GM10266 (cell line): ENCODE results near the gene POLR2A.
A peak's percentile ranks its signal among the peaks of the same experiment; 100 is the strongest.

Experiments used
- DNase-seq: peaks from one replicate; pipeline ENCODE4 v3.0.0; 2012; ENCODE audit errors: extremely low spot score
- CTCF ChIP-seq: IDR thresholded peaks from 2 replicates; pipeline ENCODE4 v1.5.1; 2012; ENCODE audit warnings: mild to moderate bottlenecking, low read depth; ENCODE audit not compliant: control insufficient read depth, insufficient read depth; ENCODE audit errors: missing control alignments

The POLR2A gene

GRCh38 chr17:7443499-7444485 is 40.4 kb upstream of the POLR2A start:
- no peak for DNase-seq
- TF ChIP-seq CTCF = no peak

GRCh38 chr17:7444682-7445618 is 39.2 kb upstream of the POLR2A start, which contains the start of gene CHRNB1:
Gene CHRNB1, plus strand, starts transcription at chr17:7445061. Its CDS starts 67 bp downstream, at chr17:7445128.
- DNase-seq = peak; percentile 77
- peak; percentile 32 for TF ChIP-seq CTCF

- TF ChIP-seq CTCF = no peak
- peak; percentile 66 for DNase-seq
These were observed 38.6 kb upstream of the POLR2A start for GRCh38 chr17:7445619-7445968.

GRCh38 chr17:7448461-7448860 is 35.7 kb upstream of the POLR2A start:
- no peak for DNase-seq
- TF ChIP-seq CTCF = no peak

GRCh38 chr17:7459961-7460545 is 24.1 kb upstream of the POLR2A start:
- TF ChIP-seq CTCF = no peak

GRCh38 chr17:7460850-7461660 is 23.1 kb upstream of the POLR2A start:
- DNase-seq = no peak
- no peak for TF ChIP-seq CTCF

More at GRCh38 chr17:7459961-7460545, 24.1 kb upstream of the POLR2A start:
- DNase-seq = no peak
